Measurements from ENCODE around the gene ITGA3.

The ITGA3 gene

DNA sequence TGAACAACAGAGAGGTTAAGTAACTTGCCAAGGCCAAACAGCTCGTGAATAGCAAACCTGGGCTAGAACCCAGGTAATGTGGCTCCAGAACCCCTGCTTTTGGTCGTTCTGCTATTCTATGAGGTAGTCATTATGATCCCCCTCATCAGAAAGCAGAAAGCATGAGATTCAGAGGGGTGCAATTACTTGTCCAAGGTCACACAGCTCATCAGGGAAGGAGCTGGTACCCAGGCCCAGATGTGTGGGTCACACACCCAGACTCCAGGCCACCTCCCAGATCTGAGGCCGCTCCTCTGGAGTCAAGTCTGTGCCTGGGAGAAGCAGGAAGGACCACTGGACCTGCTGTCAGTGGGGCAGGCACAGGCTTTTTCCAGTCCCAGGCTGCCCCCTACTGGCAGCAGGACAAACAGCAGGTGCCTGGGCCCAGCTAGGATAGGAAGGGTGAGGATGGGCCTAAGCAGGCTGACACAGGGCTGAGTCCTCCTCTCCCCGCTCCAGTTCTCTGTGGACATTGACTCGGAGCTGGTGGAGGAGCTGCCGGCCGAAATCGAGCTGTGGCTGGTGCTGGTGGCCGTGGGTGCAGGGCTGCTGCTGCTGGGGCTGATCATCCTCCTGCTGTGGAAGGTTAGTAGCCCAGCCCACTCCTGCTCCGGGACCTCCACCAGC lies 31.5 kb downstream of the ITGA3 start:
- peak; percentile 61 for DNase-seq (ENCODE audit: low read depth)
- TF ChIP-seq, protein P1, sequence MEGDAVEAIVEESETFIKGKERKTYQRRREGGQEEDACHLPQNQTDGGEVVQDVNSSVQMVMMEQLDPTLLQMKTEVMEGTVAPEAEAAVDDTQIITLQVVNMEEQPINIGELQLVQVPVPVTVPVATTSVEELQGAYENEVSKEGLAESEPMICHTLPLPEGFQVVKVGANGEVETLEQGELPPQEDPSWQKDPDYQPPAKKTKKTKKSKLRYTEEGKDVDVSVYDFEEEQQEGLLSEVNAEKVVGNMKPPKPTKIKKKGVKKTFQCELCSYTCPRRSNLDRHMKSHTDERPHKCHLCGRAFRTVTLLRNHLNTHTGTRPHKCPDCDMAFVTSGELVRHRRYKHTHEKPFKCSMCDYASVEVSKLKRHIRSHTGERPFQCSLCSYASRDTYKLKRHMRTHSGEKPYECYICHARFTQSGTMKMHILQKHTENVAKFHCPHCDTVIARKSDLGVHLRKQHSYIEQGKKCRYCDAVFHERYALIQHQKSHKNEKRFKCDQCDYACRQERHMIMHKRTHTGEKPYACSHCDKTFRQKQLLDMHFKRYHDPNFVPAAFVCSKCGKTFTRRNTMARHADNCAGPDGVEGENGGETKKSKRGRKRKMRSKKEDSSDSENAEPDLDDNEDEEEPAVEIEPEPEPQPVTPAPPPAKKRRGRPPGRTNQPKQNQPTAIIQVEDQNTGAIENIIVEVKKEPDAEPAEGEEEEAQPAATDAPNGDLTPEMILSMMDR (IDR thresholded peaks at IDR 0.05; ENCODE audit: insufficient read depth, low read depth, low read length, missing control alignments) = peak; percentile 85
- H3K4me3 ChIP-seq (ENCODE audit: low read length) = no peak overlapping the region

DNA sequence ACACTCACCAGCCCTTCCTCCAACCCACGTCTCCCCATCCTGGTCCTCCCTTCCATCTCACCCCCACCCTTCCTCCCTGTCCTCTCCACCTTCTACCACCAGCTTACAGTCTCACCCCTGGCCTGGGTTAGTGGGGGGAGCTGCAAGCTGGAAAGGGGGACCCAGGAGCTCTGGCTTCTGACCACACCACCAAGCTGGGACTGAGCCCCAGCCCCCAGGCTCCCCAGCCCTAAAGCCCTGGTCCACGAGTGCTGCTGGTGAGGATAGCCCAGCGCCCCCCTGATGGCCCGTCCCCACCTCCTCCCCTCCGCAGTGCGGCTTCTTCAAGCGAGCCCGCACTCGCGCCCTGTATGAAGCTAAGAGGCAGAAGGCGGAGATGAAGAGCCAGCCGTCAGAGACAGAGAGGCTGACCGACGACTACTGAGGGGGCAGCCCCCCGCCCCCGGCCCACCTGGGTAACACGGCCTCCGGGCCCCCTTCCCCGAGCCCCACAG lies 32.0 kb downstream of the ITGA3 start:
- TF ChIP-seq, protein P1 (IDR thresholded peaks at IDR 0.05; ENCODE audit: insufficient read depth, low read depth, low read length, missing control alignments) = no peak
- no peak overlapping the region for H3K4me3 ChIP-seq (ENCODE audit: low read length)
- DNase-seq (ENCODE audit: low read depth) = no peak

DNA sequence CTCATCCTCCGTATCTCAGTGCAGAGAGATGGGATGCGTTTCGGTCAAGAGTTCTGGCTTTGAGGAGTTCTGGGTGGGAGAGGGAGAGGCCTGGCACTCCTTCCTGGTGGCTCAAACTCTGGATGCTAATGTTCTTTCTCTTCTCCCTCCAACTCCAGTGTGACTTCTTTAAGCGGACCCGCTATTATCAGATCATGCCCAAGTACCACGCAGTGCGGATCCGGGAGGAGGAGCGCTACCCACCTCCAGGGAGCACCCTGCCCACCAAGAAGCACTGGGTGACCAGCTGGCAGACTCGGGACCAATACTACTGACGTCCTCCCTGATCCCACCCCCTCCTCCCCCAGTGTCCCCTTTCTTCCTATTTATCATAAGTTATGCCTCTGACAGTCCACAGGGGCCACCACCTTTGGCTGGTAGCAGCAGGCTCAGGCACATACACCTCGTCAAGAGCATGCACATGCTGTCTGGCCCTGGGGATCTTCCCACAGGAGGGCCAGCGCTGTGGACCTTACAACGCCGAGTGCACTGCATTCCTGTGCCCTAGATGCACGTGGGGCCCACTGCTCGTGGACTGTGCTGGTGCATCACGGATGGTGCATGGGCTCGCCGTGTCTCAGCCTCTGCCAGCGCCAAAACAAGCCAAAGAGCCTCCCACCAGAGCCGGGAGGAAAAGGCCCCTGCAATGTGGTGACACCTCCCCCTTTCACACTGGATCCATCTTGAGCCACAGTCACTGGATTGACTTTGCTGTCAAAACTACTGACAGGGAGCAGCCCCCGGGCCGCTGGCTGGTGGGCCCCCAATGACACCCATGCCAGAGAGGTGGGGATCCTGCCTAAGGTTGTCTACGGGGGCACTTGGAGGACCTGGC lies 33.3 kb downstream of the ITGA3 start:
- no peak overlapping the region for H3K4me3 ChIP-seq (ENCODE audit: low read length)
- no peak for DNase-seq (ENCODE audit: low read depth)
- TF ChIP-seq, protein P1 (IDR thresholded peaks at IDR 0.05; ENCODE audit: insufficient read depth, low read depth, low read length, missing control alignments) = no peak

DNA sequence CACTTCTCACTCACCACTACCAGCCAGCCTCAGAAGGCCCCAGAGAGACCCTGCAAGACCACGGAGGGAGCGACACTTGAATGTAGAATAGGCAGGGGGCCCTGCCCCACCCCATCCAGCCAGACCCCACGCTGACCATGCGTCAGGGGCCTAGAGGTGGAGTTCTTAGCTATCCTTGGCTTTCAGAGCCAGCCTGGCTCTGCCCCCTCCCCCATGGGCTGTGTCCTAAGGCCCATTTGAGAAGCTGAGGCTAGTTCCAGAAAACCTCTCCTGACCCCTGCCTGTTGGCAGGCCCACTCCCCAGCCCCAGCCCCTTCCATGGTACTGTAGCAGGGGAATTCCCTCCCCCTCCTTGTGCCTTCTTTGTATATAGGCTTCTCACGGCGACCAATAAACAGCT lies 34.2 kb downstream of the ITGA3 start:
- TF ChIP-seq, protein P1 (IDR thresholded peaks at IDR 0.05; ENCODE audit: insufficient read depth, low read depth, low read length, missing control alignments) = no peak
- no peak overlapping the region for H3K4me3 ChIP-seq (ENCODE audit: low read length)
- no peak for DNase-seq (ENCODE audit: low read depth)

DNA sequence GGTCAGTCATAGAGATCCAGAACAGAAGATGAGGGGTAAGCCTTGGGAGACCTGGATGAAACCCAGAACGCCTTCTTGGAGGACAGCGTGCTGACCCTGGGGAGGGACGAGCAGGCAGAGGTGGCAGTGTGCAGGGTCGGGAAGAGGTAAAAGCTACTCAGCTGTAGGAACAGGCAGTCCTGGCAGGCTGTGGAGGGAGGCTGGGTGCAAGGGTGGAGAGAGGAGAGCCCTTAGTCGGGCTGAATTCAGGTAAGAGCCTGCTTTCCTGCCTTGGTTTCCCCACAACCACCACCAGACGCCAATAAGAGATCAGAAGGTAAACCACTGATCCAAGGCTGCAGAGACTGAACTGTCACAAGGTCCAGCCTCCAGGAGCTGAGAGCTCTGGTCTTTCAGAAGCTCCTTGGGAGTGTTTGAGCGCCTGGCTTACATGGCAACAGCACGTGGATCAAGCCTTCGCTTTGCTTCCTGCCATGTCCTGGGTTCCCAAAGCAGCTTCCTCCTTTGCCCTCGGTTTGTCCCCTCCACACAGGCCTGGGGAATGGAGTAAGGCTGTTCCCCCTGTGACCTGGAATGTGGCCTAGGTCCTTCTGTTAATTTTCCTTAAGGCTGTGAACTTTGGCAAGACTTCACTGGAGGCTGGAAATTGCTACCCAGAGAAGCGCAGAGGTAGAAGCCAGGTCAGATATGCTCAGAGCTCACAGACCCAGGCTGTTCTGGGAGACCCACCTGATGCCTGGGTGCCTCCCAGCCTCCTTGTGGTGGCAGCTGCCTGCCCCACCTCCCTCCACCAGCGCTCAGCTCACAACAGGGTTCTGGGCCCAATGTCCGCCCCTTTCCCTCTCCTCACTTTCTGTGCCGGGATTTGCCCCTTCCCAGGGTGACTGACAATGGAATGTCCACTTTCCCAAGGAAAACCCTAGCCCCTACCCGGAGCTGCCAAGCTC lies 35.3 kb downstream of the ITGA3 start:
- TF ChIP-seq, protein P1 (IDR thresholded peaks at IDR 0.05; ENCODE audit: insufficient read depth, low read depth, low read length, missing control alignments) = no peak
- H3K4me3 ChIP-seq (ENCODE audit: low read length) = no peak overlapping the region
- no peak for DNase-seq (ENCODE audit: low read depth)

DNA sequence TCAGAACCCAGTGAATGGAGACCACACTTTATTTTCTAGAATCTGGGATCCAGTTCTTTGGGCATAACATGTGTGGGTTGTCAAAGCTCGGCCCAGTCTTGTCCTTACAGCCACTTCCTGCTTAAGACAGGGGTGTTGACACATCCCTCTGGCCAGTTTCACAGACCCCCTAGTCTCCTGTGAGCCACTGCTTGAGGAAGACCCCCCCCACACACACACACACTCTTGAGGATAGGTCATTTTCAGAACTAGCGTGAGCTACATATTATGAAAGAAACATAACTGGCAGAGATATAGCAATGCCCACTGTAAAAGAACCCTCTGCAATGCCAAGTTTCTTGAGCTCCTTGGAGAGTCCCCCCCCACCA lies 36.0 kb downstream of the ITGA3 start:
- no peak for DNase-seq (ENCODE audit: low read depth)
- TF ChIP-seq, protein P1 (IDR thresholded peaks at IDR 0.05; ENCODE audit: insufficient read depth, low read depth, low read length, missing control alignments) = no peak
- H3K4me3 ChIP-seq (ENCODE audit: low read length) = no peak overlapping the region
